ENCODE results near the gene DENND1C.

DENND1C gene

DNA sequence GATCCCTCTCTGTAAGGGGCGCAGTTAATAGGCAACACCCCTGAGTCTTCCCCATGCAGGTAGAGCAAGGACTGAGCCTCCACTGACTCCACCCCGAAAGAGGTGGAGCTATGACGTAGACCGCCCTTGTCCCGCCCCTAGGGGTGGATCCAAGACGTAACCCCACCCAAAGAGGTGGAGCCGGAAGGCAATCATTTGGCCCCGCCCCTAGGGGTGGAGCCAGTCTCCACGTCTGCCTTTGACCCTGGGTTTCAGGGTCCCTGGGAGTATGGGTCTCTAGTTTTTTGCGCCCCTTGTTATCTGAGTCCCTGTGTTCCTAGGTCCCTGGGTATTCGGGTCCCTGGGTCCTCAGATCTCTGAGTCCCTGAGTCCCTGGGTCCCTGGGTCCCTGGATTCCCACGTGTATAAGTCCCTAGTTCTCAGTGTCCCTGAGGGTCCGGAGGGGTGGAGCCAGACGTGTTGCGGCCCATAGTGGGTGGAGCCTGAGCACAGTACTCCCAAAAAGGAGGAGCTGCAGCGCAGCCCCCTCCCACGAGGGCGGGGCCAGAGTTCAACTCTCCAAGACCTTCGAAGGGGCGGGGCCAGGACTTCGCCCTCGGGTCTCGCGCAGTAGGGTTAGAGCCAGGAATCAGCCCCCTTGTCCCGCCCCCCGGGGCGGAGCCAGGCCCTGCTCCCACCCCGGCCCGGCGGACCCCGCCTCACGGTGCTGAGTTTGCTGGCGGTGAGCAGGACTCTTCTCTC lies 5.3 kb downstream of the DENND1C start:
- DNase-seq: peak; percentile 92

DNA sequence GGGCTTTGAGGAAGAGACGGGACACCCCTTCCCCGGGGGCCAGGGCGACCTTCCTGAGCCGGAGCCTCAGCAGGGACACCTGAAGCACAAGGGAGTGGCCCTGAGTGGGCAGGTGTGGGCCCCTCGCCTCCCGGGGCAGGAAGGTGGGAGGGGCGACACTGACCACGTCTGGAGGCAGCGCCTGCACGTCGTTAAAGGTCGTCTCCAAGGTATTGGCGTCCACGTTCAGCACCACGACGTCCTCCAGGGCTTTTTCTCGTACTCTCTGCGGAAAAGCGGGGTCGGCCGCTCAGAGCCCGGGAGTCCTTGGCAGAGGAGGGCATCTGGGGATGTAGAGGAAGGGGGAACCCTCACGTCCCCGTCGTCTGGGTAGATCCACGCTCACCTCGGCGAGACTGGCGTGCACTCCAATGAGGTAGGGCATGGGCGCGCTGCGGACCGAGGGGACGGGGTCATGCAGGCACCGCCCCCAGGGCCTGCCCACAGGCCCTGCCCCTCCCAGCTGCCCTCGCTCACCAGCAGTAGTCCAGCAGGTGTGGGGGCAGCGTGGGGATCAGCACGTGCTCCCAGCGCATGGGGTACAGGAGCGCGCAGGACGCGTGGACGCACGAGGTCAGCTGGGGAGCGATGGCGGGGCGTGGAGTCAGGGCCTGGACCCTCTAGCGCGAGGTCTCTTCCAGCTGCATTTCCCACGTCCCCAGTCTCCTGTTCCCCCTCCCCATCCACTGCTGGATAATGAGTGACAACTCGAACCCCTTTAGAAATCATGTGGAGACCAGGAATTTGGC lies 6.1 kb downstream of the DENND1C start:
- DNase-seq: no peak

DNA sequence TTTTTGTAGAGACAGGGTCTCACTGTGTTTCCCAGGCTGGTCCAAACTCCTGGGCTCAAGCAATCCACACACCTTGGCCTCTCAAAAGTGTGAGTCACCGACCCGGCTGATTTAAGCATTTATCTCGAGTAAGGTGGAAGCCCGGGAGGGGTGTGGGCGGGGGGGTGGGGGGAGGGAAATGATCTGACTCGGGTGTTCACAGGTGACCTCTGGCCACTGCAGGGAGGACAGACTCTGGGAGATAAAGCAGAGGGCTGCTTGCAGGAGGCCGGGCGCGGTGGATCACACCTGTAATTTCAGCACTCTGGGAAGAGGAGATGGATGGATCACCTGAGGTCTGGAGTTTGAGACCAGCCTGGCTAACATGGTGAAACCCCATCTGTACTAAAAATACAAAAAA lies 7.9 kb downstream of the DENND1C start:
- no peak for DNase-seq

DNA sequence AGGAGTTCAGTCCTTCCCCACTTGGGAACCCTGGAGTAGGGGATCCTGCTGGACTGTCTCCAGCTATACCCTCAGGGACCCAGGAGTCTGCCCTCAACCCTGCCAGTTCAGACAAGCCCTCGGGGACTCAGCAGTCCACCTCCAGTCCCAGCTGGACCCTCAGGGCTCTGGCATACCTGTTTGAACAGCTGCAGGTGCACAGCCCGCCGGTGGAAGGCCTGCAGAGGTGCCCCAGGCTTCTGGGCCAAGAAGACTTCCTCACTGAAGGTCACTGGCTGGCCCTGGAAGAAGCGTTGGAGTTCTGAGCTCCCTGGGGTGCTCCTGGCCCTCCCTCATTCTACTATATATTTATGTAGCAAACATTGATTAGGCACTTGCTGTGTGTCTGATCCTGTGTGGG lies 8.9 kb downstream of the DENND1C start:
- DNase-seq: no peak

DNA sequence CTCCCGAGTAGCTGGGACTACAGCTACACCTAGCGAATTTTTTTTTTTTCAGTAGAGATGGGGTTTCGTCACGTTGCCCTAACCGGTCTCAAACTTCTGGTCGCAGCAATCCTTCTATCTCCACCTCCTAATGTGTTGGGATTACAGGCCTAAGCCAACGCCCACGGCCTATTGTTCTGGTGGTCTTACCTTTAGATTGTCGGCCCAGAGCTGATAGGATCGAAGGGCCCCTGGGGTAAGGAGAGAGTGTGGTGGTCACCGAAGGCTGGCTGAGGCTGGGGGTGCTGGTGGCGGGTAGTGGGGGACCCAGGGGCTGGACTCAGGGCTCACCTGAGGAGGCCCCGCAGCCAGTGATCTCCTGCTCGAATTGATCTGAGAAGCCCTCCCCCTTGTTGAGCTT lies 10.5 kb downstream of the DENND1C start:
- no peak for DNase-seq

DNA sequence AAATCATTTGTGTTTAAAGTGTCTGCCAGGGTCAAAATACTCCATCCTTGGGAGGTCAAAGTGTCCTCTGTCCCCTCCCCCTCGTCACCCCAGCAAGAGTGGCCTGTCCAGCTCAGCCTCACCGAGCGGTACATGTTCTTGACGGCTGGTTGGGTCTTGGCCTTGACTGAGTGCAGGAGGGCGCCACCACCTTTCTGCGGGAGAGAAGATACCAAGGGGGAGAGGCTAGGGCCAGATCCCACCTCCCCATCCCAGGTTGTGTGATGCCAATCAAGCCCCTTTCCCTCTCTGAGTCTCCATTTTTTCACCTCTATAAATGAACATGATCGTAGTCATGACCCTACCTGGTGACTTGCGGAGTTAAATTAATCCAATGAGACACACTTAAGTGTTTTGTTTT lies 11.4 kb downstream of the DENND1C start:
- no peak for DNase-seq

DNA sequence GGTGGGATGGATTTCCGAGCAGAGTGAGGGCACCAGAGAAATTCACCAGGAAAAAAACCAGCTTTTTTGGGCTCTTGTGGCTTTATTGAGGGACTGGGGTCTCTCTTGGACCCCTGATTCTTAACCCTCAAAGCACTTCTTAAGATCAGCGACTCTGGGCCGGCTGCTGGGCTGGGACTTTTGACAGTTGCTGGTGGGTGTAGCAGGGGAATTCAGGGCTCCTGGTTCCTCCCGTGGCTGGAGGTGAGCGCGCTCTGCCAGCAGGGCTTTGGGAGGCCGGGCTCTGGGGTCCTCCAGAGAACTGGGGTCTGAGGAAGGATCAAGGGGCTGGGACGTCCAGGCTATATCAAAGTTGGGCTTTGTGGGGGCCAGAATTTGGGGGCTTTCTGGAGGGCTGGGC lies 14.2 kb downstream of the DENND1C start:
- DNase-seq: no peak

DNA sequence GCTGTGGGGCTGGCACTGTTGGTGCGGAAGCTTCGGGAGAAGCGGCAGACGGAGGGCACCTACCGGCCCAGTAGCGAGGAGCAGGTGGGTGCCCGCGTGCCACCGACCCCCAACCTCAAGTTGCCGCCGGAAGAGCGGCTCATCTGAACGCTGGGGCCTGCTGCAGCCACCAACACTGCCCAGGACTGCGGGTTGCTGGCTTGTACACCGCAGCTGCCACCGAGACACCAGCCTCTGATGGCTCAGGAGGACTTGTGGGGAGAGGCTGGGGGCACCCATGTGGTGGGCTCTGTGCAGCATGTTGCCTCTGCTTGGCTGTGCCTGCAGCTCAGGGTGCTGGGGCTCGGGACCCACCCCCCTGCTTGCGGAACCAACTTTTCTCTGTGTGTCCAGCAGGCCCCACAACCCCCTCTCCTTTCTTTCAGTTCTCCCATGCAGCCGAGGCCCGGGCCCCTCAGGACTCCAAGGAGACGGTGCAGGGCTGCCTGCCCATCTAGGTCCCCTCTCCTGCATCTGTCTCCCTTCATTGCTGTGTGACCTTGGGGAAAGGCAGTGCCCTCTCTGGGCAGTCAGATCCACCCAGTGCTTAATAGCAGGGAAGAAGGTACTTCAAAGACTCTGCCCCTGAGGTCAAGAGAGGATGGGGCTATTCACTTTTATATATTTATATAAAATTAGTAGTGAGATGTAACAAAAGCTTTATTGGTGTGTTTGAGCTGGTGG lies 14.9 kb downstream of the DENND1C start:
- DNase-seq: no peak

DNA sequence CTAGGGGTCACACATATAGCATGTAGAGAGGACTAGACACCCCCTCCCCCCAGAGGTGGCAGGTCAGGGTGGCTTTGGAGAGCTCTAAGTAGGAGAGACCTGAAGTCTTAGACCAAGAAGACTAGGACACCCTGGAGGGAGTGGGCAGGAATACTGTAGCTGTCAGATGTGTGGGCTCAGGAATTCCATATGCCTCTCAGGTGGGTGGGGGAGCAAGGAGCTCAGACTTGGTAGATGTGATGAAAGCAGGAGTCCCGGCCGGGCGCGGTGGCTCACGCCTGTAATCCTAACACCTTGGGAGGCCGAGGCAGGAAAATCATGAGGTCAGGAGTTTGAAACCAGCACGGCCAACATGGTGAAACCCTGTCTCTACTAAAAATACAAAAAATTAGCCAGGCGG lies 15.9 kb downstream of the DENND1C start:
- DNase-seq: no peak

DNA sequence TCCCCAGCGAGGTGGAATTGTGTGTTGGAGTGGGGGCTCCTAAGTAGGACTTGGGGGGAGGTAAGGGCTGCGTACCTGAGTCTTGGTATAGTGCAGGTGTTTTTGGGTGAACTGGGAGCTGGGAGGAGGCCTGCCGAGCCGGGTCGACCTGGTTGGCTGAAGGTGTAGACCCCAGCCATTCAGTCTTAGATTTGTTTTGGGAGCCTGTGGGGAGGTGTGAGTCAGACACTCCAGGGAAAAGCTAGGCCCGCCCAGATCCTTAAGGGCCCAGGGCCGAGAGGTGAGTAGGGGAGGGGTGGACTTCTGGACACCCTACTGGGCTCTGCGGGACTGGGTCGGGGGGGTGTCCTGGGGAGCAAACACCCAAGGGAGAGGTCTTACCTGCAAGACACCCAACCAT lies 16.6 kb downstream of the DENND1C start:
- DNase-seq: no peak

DNA sequence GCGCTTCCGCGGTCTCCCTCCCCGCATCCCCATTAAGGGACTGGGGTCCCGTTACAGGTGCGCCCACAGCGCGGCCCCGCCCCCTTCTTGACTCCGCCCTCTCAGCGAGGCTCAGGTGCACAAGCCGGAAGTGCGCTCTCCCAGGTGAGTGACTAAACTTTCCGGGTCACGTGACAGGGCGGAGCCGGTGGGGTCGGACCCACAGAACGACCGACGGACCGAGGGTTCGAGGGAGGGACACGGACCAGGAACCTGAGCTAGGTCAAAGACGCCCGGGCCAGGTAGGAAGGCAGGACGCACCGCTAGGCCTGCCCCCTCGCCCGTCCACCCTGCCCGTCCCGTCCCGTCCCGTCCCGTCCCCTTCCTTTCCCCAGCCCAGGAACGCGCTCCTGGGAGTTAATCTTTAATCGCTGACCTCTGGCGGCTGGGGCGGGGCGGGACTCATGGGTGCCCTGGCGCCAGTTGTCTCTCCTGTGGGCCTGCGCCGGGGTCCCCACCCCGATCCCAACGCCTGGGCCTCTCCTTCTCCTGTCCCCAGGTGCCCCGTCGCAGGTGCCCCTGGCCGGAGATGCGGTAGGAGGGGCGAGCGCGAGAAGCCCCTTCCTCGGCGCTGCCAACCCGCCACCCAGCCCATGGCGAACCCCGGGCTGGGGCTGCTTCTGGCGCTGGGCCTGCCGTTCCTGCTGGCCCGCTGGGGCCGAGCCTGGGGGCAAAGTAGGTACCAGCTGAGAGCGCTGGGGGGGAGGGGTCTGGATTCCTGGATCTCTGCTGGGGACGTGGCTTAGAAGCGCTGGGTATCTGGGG lies 17.3 kb downstream of the DENND1C start, which contains the start of gene CRB3:
TSS of gene CRB3 (plus strand) at position 202 of the 804 bp plus-strand sequence. CDS start at position 633, 431 bp downstream.
- peak; percentile 35 for DNase-seq

DNA sequence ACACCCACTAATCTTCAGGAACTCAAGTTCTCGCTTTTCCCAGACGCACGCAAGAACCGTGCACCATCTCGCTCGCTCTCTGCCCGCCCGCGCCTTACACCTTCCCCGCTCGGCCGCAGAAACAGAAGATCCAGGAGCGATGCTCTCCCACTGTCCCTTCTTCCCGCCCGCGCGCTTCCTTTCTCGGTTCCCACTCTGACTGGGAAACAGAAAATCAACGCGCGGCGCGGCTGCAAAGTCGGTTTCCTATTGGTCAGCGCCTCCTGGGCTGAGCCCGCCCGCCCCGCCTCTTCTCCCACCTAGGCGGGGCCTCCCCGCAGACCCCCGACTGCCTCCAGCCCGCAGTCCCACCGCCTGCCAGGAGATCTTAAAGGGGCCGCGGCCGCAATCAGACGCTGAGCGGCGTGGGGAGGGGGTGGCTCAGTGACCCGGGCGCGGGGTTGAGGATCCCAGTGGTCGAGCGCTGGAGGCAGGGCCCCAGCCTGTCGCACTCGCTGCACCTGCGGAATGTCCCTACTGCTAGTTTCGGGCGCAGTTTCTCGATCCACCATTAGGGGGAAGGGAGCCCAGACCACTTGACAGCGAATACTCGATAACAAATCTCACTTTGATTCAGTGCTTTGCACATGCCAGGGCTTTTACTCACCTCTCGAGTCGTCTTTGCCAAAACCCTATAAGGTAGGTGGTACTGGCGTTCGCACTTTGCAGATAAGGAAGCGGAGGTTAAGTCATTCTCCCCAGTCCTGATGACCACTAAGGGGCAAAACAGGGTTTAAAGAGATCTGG lies 21.3 kb downstream of the DENND1C start:
- peak; percentile 100 for DNase-seq

DNA sequence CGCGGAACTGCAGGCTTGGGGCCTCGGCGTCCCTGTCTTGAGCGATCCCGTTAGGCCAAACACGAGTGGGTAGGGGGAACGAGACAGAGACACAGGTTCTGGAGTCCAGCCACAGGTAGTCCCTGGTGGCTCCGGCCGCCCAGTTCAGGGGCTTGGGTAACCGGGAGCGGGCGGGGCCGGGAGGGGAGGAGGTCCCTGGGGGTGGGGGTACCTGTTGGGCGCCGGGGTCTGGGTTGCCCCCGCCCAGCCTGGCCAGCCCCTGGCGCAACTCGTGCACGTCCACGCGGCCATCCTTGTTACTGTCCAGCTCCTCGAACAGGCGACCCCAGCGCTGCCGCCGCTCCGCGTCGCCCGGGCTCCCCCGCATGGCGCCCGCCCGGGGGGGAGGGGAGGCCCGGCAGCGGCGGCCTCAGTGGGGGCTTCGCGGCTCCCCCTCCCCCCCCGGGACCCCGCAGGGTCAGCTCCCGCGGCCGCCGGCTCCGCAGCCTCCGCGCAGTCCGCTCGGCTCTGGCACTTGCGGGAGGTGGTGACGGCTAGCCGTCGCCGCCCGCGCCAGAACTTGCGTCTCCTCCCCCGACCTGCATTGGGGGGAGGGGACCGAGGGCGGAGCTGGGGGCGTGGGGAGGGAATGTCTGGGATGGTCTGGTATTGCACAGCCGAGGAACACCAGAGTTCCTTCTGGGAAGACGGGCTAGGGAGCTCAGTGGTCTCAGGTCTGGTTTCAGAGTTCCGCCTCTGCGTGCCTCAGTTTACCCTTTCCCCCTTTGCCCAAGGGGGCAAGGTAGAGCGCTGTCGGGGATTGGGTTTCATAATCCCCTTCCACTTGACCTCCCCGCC lies 22.1 kb downstream of the DENND1C start, which contains the start of gene SLC25A23:
TSS of gene SLC25A23 (minus strand) at position 531 of the 837 bp plus-strand sequence. CDS start at position 367, 164 bp downstream.
- DNase-seq: peak; percentile 91

DNA sequence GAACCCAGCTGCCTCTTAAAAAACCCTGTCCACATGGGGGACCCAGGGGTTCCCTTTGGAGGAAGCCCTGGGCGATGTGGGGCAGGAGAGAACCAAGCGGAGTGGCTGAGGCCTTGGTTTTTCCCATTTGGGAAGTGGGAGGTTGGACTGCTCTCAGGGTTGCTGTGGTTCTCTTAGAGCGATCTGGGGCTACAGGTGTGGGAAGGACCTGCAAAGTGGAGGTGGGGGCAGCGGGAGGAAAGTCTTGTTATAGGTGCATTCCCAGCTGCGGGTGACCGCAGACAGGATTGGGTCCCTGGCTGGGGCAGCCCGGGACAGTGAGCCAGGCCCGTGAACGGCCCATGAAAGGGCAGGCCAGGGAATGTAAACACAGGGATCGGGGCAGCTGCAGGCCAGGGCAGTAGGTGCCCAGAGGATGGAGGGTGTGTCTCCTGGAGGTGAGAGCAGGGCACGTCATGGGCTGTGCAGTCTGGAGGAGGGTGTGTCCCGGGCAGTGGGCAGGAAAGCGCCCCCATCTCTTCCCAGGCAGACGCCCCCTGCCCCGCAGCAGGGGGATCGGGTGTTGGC lies 22.8 kb downstream of the DENND1C start:
- no peak for DNase-seq

DNA sequence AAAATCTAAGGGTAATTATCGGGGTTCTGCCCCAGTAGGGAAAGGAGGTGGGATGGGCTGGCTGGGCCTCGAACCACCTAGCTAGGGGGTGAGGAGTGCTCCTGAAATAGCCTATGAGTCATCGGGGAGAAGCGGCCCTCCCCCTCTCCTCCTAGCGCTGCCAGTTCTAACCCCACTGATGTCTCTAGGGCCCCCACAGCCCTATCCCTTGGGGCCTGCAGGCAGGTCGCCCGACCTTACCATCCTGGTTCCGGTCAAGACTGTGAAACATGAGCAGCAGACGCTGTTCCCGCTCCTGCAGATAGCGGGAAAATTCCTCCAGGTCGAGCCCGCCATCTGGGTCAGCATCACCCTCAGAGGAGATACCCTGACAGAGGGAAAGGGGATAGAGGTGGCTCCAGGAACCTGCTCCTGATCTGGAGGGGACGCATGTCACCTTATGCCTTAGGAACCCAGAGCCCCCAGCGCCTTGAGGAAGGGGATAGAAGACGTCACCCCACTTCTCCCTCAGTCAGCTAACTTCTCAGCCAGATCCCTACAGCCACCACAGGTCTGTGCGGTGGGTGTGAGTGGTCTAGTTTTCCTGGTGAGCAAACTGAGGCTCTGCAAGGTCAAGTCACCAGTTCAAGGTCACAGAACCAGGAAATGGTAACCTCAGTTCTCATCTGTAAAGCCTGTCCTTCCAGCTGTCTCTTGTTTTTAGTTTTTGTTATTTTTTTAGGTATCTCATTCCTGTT lies 23.5 kb downstream of the DENND1C start:
- no peak for DNase-seq

DNA sequence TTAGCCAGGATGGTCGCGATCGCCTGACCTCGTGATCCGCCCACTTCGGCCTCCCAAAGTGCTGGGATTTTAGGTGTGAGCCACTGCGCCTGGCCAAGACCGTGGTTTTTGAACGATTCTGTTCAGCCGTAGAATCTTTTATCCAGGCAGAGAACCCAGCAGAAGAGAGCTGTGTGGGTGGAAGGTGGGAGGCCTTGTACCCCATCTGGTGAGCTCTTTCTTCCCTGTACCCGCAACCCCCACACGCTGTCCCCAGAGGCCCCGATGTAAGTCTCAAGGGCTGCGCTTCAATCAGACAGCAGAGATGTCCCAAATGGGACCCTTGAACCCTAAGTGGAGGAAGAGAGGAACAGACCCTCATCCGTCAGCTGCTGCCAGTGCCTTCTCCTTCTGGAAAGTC lies 25.7 kb downstream of the DENND1C start:
- DNase-seq: no peak

DNA sequence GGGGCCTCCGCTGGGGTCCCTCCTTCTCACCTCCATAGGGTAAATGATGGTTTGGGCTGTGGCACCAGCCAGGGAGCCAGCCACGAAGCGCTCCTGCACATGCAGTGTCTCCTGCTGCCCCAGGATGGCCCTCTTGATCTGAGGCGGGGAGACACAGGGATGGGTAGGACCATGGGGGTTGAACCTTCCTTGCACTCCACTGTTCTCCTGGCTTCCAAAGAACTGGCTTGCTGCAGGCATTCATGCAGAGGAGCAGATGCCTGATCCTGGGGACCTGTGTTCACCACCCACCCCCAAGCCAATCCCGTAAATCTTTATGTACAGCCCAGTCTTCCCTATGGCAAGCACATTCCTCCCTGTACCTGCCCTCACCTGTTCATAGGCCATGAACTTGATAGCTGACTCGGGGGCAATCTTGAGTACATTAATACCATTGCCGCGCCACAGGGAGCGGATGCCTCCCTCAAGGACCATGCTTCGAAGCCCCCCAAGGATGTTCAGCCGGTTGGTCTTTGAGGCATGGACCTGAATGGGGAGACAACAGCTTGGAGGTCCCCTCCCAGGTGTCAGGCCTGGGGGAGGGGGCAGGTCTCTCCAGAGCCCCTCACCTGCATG lies 27.5 kb downstream of the DENND1C start:
- no peak for DNase-seq

DNA sequence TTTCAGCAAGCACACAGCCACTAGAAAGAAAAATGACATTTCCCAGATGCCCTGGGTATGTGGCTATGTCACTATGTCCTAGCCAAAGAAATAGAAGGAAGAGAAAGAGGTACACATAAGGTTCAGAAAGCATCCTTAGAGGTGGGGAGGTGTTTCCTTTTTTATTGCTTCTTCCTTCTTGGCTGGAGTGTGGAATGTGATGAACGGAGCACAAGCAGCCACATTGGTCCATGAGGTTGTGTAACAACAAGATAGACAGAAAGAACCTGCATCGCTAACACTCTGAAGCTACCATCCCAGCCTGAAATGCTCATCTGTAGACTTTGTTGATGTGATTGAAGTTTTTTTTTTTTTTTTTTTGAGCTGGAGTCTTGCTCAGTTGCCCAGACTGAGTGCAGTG lies 28.7 kb downstream of the DENND1C start:
- DNase-seq: no peak

DNA sequence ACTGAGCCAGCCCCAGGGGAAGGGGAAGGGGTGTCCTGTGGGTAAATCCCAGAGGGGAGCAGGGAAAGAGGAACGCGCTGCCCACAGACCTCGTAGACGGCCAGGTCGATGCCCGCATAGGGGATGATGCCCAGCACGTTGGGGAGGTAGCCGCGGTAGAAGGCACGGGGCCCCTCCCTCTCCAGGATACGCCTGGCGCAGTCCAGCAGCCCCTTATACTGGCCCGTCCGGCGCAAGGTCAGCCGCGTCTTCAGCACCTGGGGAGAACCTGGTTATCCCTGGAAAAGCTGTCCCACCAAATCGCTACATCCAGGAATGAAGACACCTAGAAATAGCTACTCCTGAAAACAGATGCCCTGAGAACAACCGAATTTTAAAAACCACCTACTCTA lies 29.4 kb downstream of the DENND1C start:
- DNase-seq: no peak
